Stimulated activated CD4-positive, alpha-beta T cell treated with anti-CD3 and anti-CD28 coated beads, Interleukin-4, amount 100 ng/mL, for 48 hours (primary cell): Measurements from ENCODE around the gene ARHGAP28.
"Not testable (repeated sequence)": the region's sequence is repeated elsewhere in the genome, so short reads cannot be mapped to it uniquely, and the experiment has no call there.

Experiments
- DNase-seq, 2 donors: peaks; one replicate each; pipeline ENCODE4 v3.0.0-alpha.2; 2020; ENCODE audit warnings: low read depth in 2 of 2

The ARHGAP28 gene

DNA sequence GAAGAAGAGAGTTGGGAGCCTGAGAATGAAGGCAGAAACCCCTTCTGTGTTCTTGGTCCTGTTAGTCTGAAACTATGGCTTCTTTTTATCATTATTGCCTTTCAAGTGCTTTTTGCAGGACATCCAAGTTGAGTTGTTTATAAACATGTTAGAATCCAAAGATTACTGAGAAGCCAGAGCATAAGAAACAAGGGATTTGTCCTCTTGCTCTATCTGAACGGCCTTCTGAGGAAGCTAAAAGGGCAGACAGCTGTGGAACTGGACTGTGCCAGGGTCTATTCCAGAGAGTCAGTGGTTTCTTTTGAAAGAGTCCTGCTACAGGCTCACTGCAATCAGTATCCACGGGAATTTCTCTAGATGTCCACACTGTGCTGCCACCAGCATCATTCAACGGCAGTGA lies 86.6 kb downstream of the ARHGAP28 start:
- no peak for DNase-seq

- no peak for DNase-seq
These were observed 89.8 kb downstream of the ARHGAP28 start for GRCh38 chr18:6819332-6819731.

GRCh38 chr18:6820314-6820713 lies 90.8 kb downstream of the ARHGAP28 start:
- DNase-seq = no peak

- DNase-seq = no peak
These were observed 91.8 kb downstream of the ARHGAP28 start for GRCh38 chr18:6821356-6821755.

- DNase-seq = not testable (repeated sequence)
These were observed 97.6 kb downstream of the ARHGAP28 start for GRCh38 chr18:6827161-6827560.

DNA sequence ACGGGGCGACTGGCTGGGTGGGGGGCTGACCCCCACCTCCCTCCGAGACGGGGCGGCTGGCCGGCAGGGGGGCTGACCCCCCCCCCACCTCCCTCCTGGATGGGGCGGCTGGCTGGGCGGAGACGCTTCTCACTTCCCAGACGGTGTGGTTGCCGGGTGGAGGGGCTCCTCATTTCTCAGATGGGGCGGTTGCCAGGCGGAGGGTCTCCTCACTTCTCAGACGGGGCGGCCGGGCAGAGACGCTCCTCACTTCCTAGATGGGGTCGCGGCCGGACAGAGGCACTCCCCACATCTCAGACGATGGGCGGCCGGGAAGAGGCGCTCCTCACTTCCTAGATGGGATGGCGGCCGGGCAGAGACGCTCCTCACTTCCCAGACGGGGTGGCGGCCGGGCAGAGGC lies 98.0 kb downstream of the ARHGAP28 start:
- DNase-seq = not testable (repeated sequence)

GRCh38 chr18:6830916-6831315 lies 101.4 kb downstream of the ARHGAP28 start:
- DNase-seq = no peak

GRCh38 chr18:6835345-6835744 lies 105.8 kb downstream of the ARHGAP28 start:
- no peak for DNase-seq

- DNase-seq = no peak
These were observed 106.8 kb downstream of the ARHGAP28 start for GRCh38 chr18:6836331-6836730.

- DNase-seq = no peak
These were observed 108.4 kb downstream of the ARHGAP28 start for GRCh38 chr18:6837904-6838303.

GRCh38 chr18:6842081-6842480 lies 112.6 kb downstream of the ARHGAP28 start:
- no peak for DNase-seq

GRCh38 chr18:6843308-6843707 lies 113.8 kb downstream of the ARHGAP28 start:
- no peak for DNase-seq

DNA sequence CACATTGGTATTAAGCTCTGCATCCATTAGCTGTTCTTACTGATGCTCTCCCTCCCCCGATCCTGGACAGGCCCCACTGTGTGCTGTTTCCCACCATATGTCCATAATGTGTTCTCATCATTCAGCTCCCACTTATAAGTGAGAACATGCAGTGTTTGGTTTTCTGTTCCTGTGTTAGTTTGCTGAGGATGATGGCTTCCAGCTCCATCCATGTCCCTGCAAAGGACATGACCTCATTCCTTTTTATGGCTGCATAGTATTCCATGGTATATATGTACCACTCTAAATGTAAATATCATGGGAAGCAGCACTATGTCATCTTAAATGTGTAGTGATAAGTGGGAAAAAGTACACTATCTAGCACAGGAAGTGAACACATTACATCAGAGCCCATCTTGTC lies 116.0 kb downstream of the ARHGAP28 start:
- not testable (repeated sequence) for DNase-seq

GRCh38 chr18:6850396-6850795 lies 120.9 kb downstream of the ARHGAP28 start:
- no peak for DNase-seq

DNA sequence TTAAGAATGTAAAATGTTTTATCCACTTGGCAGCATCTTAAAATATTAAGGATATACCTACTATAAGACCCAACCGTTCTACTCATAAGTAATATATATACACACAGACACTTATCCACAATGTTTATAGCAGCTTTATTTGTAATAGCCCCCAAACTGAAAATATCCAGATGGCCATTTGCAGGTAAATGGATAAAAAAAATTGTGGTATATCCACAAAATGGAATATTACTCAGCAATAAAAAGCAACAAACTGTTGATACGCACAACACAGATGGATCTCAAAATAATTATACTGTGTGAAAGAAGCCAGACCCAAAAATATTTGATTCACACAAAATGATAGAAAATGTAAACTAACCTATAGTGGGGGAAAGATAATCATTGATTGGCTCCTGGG lies 122.0 kb downstream of the ARHGAP28 start:
- DNase-seq = no peak

- no peak for DNase-seq
These were observed 125.3 kb downstream of the ARHGAP28 start for GRCh38 chr18:6854811-6855210.

- no peak for DNase-seq
These were observed 126.3 kb downstream of the ARHGAP28 start for GRCh38 chr18:6855767-6856166.

GRCh38 chr18:6857300-6857699 lies 127.8 kb downstream of the ARHGAP28 start:
- no peak for DNase-seq

DNA sequence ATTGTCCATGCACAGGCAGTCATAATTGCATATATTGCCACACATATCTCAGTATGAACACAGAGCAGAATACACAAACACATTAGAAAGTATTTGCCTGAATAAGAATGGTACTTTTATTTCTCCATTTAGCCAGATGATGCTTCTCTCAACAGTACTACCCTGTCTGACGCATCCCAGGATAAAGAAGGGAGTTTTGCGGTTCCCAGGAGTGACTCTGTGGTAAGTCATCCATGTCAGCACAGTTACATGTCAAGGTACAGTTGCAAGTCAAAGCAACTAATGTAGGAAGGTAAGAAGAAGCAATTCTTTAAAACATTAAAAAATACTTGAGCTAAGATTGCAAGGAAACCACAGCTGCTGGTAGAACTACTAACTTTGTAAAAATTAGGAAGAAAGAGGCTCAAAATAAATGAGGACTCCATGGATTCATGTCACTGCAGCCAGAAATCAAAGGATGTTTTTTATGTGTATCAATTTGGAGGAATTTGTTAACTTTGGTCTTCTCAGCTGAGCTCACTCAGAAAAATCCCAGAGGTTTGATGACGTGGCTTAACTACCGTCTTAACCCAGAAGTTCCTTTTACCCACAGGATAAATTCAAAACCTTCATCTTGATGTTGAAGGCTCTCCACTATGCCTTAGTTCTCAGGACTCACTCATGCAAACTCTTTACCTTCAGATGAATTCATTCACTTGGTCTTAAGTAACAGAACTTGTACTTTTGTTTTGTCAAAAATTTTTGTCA lies 130.3 kb downstream of the ARHGAP28 start:
- DNase-seq = no peak

GRCh38 chr18:6860804-6861448 lies 131.4 kb downstream of the ARHGAP28 start:
- DNase-seq = no peak

DNA sequence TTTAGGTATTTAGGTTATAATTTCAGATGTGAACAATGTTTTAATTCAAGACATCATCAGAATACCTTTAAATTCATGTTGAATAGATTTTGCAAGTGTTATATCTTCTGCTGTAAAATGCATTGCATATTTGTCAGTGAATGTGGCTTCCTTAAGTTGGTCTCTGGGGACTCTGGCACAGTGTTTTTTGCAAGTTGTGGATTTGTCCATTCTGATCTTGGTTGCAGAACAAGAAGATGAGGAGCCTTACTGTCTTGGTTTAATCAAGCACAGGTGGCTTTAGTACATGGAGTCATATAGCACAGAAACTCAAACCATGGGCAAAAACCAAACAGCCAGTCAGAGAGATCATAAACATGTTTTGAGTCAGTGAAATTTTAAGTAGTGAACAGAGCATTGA lies 135.7 kb downstream of the ARHGAP28 start:
- DNase-seq = no peak

DNA sequence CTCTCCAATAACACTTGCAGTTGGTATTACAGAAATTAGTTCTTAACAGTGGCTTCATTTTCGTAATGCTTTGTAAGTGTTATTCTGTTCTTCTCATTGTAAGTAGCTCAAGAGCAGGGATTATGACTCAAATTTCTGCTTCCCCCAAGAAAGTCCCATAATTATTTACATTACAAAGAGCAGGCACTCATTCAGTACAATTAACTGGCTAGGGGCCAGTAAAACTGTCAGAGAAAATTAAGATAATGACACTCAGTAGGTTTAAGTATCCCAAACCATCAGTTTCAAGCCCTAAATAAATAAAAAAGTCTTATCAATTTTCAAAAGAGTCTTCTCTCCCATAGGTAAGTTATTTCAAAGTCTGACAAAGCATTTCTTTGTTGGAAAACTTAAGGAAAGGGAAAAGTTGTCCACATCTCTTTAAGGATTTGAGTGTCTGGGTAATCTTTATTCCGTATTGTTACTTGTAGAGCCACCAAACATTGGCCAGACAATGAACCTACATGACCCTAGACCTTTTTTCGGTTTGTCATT lies 137.1 kb downstream of the ARHGAP28 start:
- DNase-seq = no peak

DNA sequence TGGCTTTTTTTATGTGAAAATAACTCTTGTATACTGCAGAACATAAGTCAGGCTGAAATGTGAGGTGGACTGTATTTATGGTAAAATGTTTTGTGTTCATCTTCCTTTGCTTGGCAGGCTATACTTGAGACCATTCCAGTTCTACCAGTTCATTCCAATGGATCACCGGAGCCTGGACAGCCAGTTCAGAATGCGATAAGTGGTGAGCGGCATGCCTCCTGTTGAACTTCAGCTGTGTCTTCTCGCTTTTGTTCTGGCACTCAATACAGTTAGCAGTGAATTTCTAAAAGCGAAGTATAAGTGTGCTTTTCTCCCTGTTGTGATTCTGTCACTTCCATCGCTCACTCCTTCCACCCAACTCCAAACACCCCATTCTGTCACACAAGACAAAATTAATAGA lies 138.5 kb downstream of the ARHGAP28 start:
- DNase-seq = no peak
